Lung (tissue), 12 donors: ENCODE measurements around the gene COL18A1. TPM values are rescaled to one million over a fixed set of nuclear protein-coding genes. Genes with fewer than 3 reads are reported as not detected.

Experiments
- ATAC-seq: fragments of 200-7000 bp; cut with Tn5 transposase; one replicate; pipeline ENCODE4 v1.9.1; 2020; ENCODE audit warnings: moderate number of reproducible peaks; ENCODE audit not compliant: insufficient read depth, low FRiP score
- DNase-seq, 3 donors: peaks; one replicate each; pipeline ENCODE4 v3.0.0-alpha.2; 2013 to 2017
- H3K27ac ChIP-seq, 2 donors: one replicate each; pipeline ENCODE4 v1.5.1; 2013; ENCODE audit warnings: mild to moderate bottlenecking in 2 of 2, moderate library complexity in 2 of 2, control low read depth in 1 of 2, inconsistent platforms in 1 of 2, low read depth in 1 of 2, low read length in 1 of 2
- H3K27me3 ChIP-seq, 3 donors: one replicate each; pipeline ENCODE4 v1.5.1; 2013; ENCODE audit warnings: low read length in 2 of 3; ENCODE audit not compliant: control insufficient read depth in 3 of 3, insufficient read depth in 3 of 3
- H3K36me3 ChIP-seq, 4 donors: one replicate each; pipeline ENCODE4 v1.5.1; 2013; ENCODE audit warnings: low read length in 4 of 4, mild to moderate bottlenecking in 1 of 4, moderate library complexity in 1 of 4; ENCODE audit not compliant: control insufficient read depth in 4 of 4, insufficient read depth in 4 of 4
- H3K4me1 ChIP-seq, 5 donors: one replicate each; pipeline ENCODE4 v1.5.1; 2013; ENCODE audit warnings: low read length in 5 of 5, mild to moderate bottlenecking in 2 of 5, moderate library complexity in 1 of 5; ENCODE audit not compliant: control insufficient read depth in 5 of 5, insufficient read depth in 5 of 5
- H3K4me3 ChIP-seq: one replicate; pipeline ENCODE4 v1.5.1; 2013; ENCODE audit warnings: mild to moderate bottlenecking, control low read depth, moderate library complexity
- H3K9ac ChIP-seq, 2 donors: one replicate each; pipeline ENCODE4 v1.5.1; 2013; ENCODE audit warnings: low read length in 2 of 2, control low read depth in 1 of 2; ENCODE audit not compliant: insufficient read depth in 1 of 2
- H3K9me3 ChIP-seq, 4 donors: one replicate each; pipeline ENCODE4 v1.5.1; 2013; ENCODE audit warnings: low read length in 3 of 4, mild to moderate bottlenecking in 1 of 4, moderate library complexity in 1 of 4; ENCODE audit not compliant: control insufficient read depth in 4 of 4, insufficient read depth in 3 of 4
- CTCF ChIP-seq: IDR thresholded peaks from 2 replicates; pipeline ENCODE4 v1.5.1; 2012; ENCODE audit warnings: mild to moderate bottlenecking; ENCODE audit errors: control extremely low read depth, extremely low read depth
- WGBS, 2 donors: extraction: QIAGEN DNeasy Blood & Tissue Kit; methylation state at CpG; one replicate each; pipeline ENCODE4 v1.1.7; 2013; 5-methylcytosine and 5-hydroxymethylcytosine counted together
- polyA plus RNA-seq, 2 donors: library from polyadenylated mRNA; stranded (reverse); fragments of 200-250 nt; gene quantifications; one replicate each; pipeline ENCODE4 v1.2.1, GENCODE V29; 2013
- total RNA-seq, 2 donors: library from RNA; depleted of rRNA in 1 of 2; stranded (reverse); fragments of >200 nt in 1 of 2; gene quantifications; one replicate each; pipeline ENCODE4 v1.2.1, GENCODE V29; 2014 to 2021
- donor health status: control.
- donor health status: control.
- donor health status: Bipolar disorder and iron deficiency.
- donor health status: healthy.
- donor health status: DM: yes; HTN: yes; CAD: no.

Gene COL18A1
- total and polyA plus RNA-seq, 4 donors, result 42.7 to 102 (median 45.8) TPM

- Histone ChIP-seq H3K27me3 (no peaks in the 10 kb centered on the region), H3K36me3 (peaks cover 0 to 19% (median 0%) of the 10 kb centered on the region in 4 donors), H3K9ac (no peak overlapping the region), H3K4me3 (no peak overlapping the region), H3K4me1 (no peaks in the 10 kb centered on the region), H3K9me3 (no peaks in the 10 kb centered on the region), H3K27ac (no peak overlapping the region)
- DNase-seq, result no peak
- 81 to 92% methylated on average over 33 of the region's 33 CpGs for WGBS, 2 donors
- ATAC-seq, result no peak
- no peak for TF ChIP-seq CTCF
Measured at GRCh38 chr21:45505416-45506021, 100.6 kb downstream of the COL18A1 start.

DNA sequence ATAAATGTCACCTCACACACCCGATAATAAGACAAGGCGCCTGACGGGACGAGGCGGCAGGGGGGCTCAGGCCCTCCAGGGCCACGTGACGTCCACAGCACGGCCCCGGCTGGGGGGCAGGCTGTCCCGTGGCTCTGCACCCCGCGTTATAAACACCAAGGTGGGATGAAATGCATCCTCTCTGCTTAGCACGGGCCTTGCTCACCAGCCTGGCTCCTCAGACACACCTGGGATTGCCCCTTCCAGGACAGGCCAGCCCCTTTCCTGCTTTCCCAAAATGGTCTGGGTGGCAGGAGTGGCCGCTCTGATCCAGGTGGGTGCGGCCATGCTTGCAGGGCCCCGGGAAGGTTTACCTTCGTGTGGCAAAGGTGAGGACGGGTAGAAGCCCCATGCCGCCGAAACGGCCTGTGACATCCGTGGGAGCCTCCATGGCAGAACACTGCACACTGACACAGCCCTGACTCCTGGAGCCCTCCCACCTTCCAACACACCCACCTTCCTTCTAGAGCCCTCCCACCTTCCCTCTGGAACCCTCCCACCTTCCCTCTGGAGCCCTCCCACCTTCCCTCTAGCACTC is 101.4 kb downstream of the COL18A1 start:
- Histone ChIP-seq H3K9ac (no peak overlapping the region), H3K9me3 (no peaks in the 10 kb centered on the region), H3K36me3 (peaks cover 0 to 21% (median 0%) of the 10 kb centered on the region in 4 donors), H3K4me1 (no peaks in the 10 kb centered on the region), H3K4me3 (no peak overlapping the region), H3K27ac (no peak overlapping the region), H3K27me3 (no peaks in the 10 kb centered on the region)
- TF ChIP-seq CTCF, result no peak
- ATAC-seq, result no peak
- no peak for DNase-seq
- 85 to 90% methylated on average over 22 of the region's 22 CpGs for WGBS, 2 donors

DNA sequence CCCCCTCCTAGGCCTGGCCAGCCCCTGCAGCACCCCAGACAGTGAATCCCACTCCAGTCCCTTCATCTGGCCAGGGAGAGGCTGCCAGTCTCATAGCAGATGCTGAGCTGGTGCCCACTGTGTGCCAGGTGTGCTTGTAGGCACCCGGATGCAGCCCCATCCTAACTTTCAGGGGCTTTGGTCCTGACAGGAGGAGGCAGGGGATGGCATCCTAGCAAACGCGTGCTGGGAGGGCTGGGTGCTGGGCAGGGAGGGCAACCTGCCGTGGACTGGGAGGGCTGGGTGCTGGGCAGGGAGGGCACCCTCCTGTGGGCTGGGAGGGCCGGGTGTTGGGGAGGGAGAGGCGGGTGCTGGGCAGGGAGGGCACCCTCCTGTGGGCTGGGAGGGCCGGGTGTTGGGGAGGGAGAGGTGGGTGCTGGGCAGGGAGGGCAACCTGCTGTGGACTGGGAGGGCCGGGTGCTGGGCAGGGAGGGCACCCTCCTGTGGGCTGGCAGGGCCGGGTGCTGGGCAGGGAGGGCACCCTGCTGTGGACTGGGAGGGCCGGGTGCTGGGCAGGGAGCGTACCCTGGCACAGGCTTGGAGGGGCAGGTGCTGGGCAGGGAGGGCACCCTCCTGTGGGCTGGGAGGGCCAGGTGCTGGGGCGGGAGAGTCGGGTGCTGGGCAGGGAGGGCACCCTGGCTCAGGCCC is 102.0 kb downstream of the COL18A1 start:
- no peak for ATAC-seq
- no peak for TF ChIP-seq CTCF
- Histone ChIP-seq H3K36me3 (peaks cover 0 to 23% (median 0%) of the 10 kb centered on the region in 4 donors), H3K9ac (no peak overlapping the region), H3K27ac (no peak overlapping the region), H3K27me3 (no peaks in the 10 kb centered on the region), H3K9me3 (no peaks in the 10 kb centered on the region), H3K4me1 (no peaks in the 10 kb centered on the region), H3K4me3 (no peak overlapping the region)
- 79 to 83% methylated on average over 10 to 13 of the region's 13 CpGs for WGBS, 2 donors
- DNase-seq, result no peak
